Measurements from ENCODE around the gene TM7SF2.

The TM7SF2 gene

GRCh38 chr11:65111744-65112545 is at the start of gene TM7SF2:
Gene TM7SF2, plus strand, starts transcription at chr11:65111872. Its CDS starts 144 bp downstream, at chr11:65112016.
- peak; percentile 87 to 95 for DNase-seq (ENCODE audit: extremely low read depth in 1 of 2, low read depth in 1 of 2)

DNA sequence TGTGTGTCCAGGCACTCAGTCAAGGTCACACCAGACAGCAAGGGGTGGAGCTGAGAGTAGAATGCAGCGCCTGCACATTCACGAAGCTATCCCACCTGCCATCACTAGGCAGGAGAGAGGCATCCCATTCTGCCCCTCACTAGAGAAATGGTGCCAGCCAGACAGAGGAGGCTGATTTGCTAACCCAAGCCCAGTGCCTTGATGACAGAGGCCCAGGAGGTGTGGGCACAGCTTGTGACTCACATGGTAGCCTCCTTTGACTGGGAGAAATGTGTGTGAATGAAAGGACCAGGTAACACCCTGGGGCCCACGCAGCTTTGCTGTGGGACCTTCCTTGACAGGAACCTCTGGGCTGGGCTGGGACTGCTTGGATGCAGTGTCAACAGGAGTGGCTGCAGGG is 48.1 kb upstream of the TM7SF2 start:
- DNase-seq (ENCODE audit: extremely low read depth in 1 of 2, low read depth in 1 of 2), result no peak

DNA sequence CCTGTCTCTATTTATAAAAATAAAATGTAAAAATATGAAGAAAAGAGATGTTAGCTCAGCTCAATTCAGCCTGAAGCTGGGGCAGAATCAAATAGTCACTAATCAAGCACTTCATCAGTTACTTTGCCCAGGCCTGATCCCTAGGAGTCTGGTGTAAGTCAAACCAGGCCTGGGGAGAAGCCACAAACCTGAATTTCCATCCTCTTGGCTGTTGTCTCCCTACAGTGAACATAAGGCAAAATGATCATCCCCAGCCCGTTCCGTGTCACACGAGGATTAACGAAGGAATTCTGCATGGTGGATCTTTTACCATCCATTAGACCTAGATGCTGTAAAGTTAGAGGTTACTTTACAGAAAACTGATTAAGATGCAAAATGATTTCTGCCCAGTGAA is 46.8 kb upstream of the TM7SF2 start:
- no peak for DNase-seq (ENCODE audit: extremely low read depth in 1 of 2, low read depth in 1 of 2)

DNA sequence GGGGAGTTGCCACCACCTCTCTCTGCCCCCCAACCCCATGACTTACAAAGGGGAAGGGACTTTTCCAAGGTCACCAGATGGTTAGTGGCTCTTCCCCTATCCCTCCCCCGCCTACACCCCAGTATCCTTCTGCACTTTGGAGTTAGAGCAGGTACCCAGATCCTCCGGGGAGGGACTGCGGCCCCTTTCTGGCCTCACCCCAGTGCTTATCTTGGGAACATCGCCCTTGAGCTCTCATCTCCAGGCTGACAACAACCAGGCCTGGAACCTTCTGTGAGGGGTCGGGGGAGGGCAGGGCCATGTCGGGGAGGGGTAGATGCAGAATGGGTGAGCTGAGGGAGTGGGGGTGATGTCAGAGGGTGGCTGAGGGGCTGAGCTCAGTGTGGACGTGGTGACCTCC is 45.8 kb upstream of the TM7SF2 start:
- DNase-seq (ENCODE audit: extremely low read depth in 1 of 2, low read depth in 1 of 2), result no peak

GRCh38 chr11:65066315-65066714 is 45.4 kb upstream of the TM7SF2 start:
- DNase-seq (ENCODE audit: extremely low read depth in 1 of 2, low read depth in 1 of 2), result no peak

GRCh38 chr11:65066805-65067291 is 44.8 kb upstream of the TM7SF2 start:
- no peak for DNase-seq (ENCODE audit: extremely low read depth in 1 of 2, low read depth in 1 of 2)

GRCh38 chr11:65067446-65067845 is 44.2 kb upstream of the TM7SF2 start:
- no peak for DNase-seq (ENCODE audit: extremely low read depth in 1 of 2, low read depth in 1 of 2)

- no peak for DNase-seq (ENCODE audit: extremely low read depth in 1 of 2, low read depth in 1 of 2)
Observed at GRCh38 chr11:65069217-65069616, 42.5 kb upstream of the TM7SF2 start.

DNA sequence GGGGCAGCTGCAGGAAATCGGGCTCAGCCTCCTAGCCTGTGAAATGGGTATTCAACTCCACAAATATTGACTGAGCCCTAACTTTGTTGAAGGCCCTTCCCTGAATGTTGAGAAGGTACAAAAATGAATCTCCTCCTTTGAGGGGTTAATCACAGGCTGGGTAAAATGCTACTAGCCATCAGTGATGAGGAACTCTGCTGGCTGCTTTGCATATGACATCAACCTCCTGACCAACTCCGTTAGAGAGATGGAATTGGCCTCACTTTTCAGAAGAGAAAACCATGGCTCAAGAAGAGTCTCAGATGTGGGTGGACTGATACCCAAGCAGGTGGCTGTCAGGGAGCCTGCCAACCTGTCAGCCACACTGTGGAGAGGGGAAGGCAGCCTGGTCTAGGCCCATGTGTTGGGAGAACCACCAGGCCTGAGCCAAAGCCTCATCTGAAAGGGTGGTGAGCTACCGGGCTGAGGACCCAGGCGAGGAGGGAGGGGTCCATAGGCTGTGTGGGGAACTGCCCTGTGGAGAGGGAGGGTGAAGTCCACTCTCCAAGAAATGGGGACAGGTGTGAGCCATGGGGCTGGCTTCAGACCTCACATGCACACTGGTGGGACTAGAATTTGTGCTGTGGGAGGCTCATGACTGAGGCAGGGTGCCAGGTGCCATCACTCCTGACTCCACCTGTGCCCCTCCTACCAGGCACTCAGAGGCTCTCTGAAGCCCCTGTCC is 39.6 kb upstream of the TM7SF2 start:
- DNase-seq (ENCODE audit: extremely low read depth in 1 of 2, low read depth in 1 of 2), result no peak

DNA sequence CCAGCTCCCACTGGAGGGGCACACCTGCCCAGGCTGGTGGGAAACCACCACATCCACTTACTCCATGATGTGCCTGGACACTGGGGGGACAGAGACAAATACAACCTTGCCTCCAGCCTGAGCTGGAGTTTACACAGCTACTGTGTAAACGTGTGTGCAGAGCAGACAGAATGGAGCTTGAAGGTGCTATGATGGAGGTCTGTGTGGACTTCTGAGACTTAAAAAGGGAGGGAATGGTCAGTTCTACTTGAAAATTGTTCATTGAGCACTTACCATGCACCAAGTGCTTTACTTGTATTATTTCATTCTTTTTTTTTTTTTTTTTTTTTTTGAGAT is 39.1 kb upstream of the TM7SF2 start:
- no peak for DNase-seq (ENCODE audit: extremely low read depth in 1 of 2, low read depth in 1 of 2)

DNA sequence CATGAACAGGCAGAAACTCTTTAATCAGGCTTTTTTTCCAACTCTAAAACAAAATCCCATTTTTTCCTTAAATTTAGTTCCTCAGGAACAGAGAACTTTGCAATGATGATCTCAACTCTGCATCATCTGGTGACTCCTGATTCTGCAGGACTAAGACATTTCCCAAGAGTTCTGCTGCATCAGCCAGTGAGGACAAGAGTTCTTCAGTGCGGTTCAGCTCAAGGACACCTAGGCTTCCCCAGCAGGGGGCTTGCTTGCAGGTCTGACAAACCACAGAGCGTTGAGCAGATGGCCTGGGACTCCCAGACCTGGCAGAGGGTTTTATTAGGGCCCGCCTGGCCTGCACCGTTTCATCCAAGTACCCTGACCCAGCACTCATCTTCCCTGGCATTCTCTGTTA is 34.2 kb upstream of the TM7SF2 start:
- no peak for DNase-seq (ENCODE audit: extremely low read depth in 1 of 2, low read depth in 1 of 2)

GRCh38 chr11:65078151-65078550 is 33.5 kb upstream of the TM7SF2 start:
- DNase-seq (ENCODE audit: extremely low read depth in 1 of 2, low read depth in 1 of 2), result peak; percentile 21 to 34

GRCh38 chr11:65078786-65079342 is 32.8 kb upstream of the TM7SF2 start:
- DNase-seq (ENCODE audit: extremely low read depth in 1 of 2, low read depth in 1 of 2), result no peak

DNA sequence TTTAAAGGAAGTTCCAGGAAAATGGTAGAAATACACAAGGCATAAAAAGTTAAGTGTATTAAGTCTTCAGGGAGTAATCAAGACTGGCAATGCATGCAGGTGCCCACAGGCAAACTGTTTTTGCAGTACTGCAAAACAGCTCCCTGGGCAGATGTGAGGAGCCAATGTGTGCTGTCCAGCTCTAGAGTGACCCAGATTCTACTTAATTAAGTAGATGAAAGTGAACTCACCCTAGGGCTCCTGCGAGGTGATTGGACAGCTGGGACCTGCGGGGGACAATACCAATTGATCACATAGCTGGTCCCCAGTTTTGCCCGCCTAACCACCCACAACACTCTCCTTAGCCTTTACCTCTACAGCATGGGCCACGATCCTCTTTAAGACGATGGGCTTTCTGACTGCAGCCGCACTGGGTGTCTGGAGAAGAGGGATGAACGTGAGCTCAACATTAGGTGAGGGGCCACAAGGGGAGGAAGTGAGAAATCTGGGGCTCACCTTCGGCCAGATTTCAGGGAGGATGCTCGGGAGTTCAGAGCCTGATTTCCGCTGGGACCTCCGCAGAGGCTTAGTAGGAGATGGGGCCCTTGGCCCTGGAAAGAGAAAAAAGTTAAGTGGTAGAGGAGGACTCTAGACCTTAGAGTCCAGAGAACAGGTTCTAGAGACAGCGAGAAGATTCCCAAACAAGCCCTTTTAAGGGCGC is 28.4 kb upstream of the TM7SF2 start:
- no peak for DNase-seq (ENCODE audit: extremely low read depth in 1 of 2, low read depth in 1 of 2)

GRCh38 chr11:65083834-65084597 is 27.7 kb upstream of the TM7SF2 start, which contains the start of the genes CDCA5 and ZFPL1:
Gene CDCA5, minus strand, starts transcription at chr11:65084040. Its CDS starts 62 bp downstream, at chr11:65083978.
Gene ZFPL1, plus strand, starts transcription at chr11:65084222. Its CDS starts 477 bp downstream, at chr11:65084699.
- peak; percentile 93 for DNase-seq (ENCODE audit: extremely low read depth in 1 of 2, low read depth in 1 of 2)

DNA sequence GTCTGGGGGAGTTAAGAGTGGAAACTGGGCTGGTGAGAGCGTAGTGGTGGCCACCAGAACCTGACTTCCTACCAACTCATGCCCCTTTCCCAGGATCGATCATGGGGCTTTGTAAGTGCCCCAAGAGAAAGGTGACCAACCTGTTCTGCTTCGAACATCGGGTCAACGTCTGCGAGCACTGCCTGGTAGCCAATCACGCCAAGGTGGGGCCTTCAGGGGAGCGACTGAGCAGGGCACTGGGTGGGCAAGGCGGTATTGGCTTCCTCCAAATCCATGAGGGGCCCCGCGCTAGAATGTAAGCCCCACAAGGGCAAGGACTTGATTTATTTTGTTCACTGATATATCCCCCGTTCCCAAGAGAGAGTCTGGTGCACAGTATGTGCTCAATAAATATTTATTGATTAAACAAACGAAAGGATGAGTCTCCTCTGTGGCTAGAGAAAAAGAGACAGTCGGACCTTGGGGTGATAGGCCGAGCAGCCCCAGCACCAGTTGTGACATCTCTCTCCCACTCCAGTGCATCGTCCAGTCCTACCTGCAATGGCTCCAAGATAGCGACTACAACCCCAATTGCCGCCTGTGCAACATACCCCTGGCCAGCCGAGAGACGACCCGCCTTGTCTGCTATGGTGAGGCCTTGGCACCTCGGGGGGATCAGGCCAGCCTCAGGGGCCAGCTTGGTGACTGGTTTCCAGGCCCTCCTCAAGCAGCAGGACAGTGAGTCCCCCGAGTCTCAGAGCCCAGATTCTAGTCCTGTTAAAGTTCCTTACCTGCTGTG is 26.9 kb upstream of the TM7SF2 start:
- no peak for DNase-seq (ENCODE audit: extremely low read depth in 1 of 2, low read depth in 1 of 2)

DNA sequence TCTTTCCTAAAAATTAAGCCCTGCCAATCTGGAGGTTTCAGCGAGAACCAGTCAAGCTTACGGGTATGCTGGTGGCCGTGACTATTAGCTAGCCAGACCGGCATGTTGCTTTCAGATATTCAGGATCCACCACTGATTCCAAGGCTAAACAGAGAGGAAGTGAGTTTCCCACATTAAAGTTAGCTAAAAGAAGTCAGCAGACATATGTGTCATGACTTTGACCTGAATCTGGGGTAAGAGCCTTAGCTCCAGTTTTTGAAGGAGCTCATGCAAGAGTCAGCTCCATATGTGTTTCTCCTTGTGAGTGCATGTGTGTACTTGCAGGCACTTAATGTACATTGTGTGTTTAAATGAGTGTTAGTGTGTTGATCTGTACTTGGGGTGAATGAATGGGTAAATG is 26.2 kb upstream of the TM7SF2 start:
- DNase-seq (ENCODE audit: extremely low read depth in 1 of 2, low read depth in 1 of 2), result no peak

GRCh38 chr11:65086809-65087208 is 24.9 kb upstream of the TM7SF2 start:
- no peak for DNase-seq (ENCODE audit: extremely low read depth in 1 of 2, low read depth in 1 of 2)

DNA sequence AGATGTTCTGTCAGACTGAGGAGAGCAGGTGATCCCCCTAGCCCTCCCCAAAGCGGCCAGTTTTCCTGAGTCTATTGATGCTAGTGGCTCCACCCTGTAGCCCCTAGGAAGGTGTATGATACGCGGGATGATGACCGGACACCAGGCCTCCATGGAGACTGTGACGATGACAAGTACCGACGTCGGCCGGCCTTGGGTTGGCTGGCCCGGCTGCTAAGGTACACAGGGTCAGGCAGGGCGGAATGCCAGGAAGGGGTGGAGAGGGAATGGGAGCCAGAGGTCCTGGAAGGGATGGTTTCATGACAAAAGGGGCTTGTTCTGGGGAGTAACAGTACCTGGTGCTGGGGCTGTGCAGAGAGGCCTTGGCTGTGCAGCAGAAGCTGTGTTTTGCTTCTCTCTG is 24.5 kb upstream of the TM7SF2 start:
- DNase-seq (ENCODE audit: extremely low read depth in 1 of 2, low read depth in 1 of 2), result no peak

DNA sequence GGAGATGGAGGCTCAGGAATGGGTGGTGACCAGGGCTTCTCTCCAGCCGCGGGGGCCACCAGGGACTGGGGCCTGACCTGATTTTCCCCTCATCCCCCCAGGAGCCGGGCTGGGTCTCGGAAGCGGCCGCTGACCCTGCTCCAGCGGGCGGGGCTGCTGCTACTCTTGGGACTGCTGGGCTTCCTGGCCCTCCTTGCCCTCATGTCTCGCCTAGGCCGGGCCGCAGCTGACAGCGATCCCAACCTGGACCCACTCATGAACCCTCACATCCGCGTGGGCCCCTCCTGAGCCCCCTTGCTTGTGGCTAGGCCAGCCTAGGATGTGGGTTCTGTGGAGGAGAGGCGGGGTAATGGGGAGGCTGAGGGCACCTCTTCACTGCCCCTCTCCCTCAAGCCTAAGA is 23.8 kb upstream of the TM7SF2 start:
- no peak for DNase-seq (ENCODE audit: extremely low read depth in 1 of 2, low read depth in 1 of 2)

Data from stimulated activated CD8-positive, alpha-beta memory T cell treated with anti-CD3 and anti-CD28 coated beads, Interleukin-7, amount 100 ng/mL, for 48 hours (primary cell).